Measurements from ENCODE around the gene ZNF486.
"Not testable (repeated sequence)": the region's sequence is repeated elsewhere in the genome, so short reads cannot be mapped to it uniquely, and the experiment has no call there.

GRCh38 chr19:20179956-20180355, 12.9 kb downstream of the ZNF486 start:
- not testable (repeated sequence) for TF ChIP-seq CTCF, POLR2A (IDR thresholded peaks at IDR 0.05)

Measured in right lobe of liver (tissue), 4 donors.